H1 (cell line): ENCODE data around the gene PTCHD1. TPM values are rescaled to one million over a fixed set of nuclear protein-coding genes. Genes with fewer than 3 reads are reported as not detected.

Source experiments
- CTCF ChIA-PET: fragments of 300-600 bp; sonication (Branson Sonifier 250); formaldehyde crosslinking; loops from one replicate; lab custom pipeline; 2021; ENCODE audit not compliant: partially characterized antibody; lab: Charles Lee
- POLR2A ChIA-PET: fragments of 300-600 bp; sonication (Branson Sonifier 250); formaldehyde crosslinking; loops from one replicate; lab custom pipeline; 2021; ENCODE audit warnings: inconsistent platforms; ENCODE audit not compliant: partially characterized antibody; lab: Charles Lee
- DNase-seq, 2 experiments: peaks; one replicate each; pipeline versions ENCODE4 v3.0.0 to v3.0.0-alpha.2; 2010 to 2022; ENCODE audit warnings: low spot score in 2 of 2, low read depth in 1 of 2, mixed read lengths in 1 of 2
- FAIRE-seq: peaks from 2 replicates; lab custom pipeline; 2011; peaks lifted over from hg19 to GRCh38; lab: Jason Lieb, UNC
- H2AFZ ChIP-seq: 2 replicates; pipeline ENCODE4 v1.8.1; 2012; ENCODE audit warnings: low read length, inconsistent platforms
- H2AK5ac ChIP-seq: 2 replicates; pipeline ENCODE4 v1.6.1; 2013; ENCODE audit warnings: low read depth, low read length
- H2BK120ac ChIP-seq: replicated peaks from 2 replicates; pipeline ENCODE3; 2013; ENCODE audit warnings: low read depth, low read length, inconsistent platforms
- H2BK12ac ChIP-seq: 2 replicates; pipeline ENCODE4 v1.6.1; 2013; ENCODE audit warnings: low read depth, low read length
- H2BK15ac ChIP-seq: 2 replicates; pipeline ENCODE4 v1.6.1; 2013; ENCODE audit warnings: low read length
- H2BK20ac ChIP-seq: 2 replicates; pipeline ENCODE4 v1.6.1; 2013; ENCODE audit warnings: low read length
- H2BK5ac ChIP-seq: 2 replicates; pipeline ENCODE4 v1.6.1; 2013; ENCODE audit warnings: low read depth, low read length
- H3K14ac ChIP-seq: 2 replicates; pipeline ENCODE4 v1.6.1; 2013; ENCODE audit warnings: inconsistent platforms; ENCODE audit not compliant: insufficient read length
- H3K18ac ChIP-seq: 2 replicates; pipeline ENCODE4 v1.6.1; 2013; ENCODE audit warnings: low read length; ENCODE audit errors: extremely low read depth
- H3K23ac ChIP-seq: 2 replicates; pipeline ENCODE4 v1.6.1; 2013; ENCODE audit warnings: inconsistent platforms; ENCODE audit not compliant: insufficient read length
- H3K23me2 ChIP-seq: 2 replicates; pipeline ENCODE4 v1.6.1; 2013; ENCODE audit warnings: low read depth, low read length
- H3K27ac ChIP-seq: 2 replicates; pipeline ENCODE4 v1.6.1; 2011; ENCODE audit warnings: low read depth, low read length, inconsistent platforms
- H3K27me3 ChIP-seq, 4 experiments: replicated peaks in 1 of 4; 1 replicate in 1 of 4; 2 replicates in 3 of 4; pipeline versions ENCODE4 v1.6.1 to v1.8.1; 2011 to 2013; ENCODE audit warnings: low read length in 3 of 4, mild to moderate bottlenecking in 3 of 4, inconsistent platforms in 2 of 4, mixed read lengths in 2 of 4, moderate library complexity in 1 of 4; ENCODE audit not compliant: control insufficient read depth in 3 of 4, insufficient read depth in 3 of 4; ENCODE audit errors: extremely low read depth in 1 of 4
- H3K36me3 ChIP-seq, 4 experiments: 2 replicates each; pipeline versions ENCODE4 v1.6.1 to v1.8.1; 2011 to 2013; ENCODE audit warnings: mild to moderate bottlenecking in 4 of 4, low read length in 3 of 4, moderate library complexity in 2 of 4, control low read depth in 1 of 4, inconsistent platforms in 1 of 4; ENCODE audit not compliant: insufficient read depth in 4 of 4, control insufficient read depth in 2 of 4
- H3K4ac ChIP-seq: replicated peaks from 2 replicates; pipeline ENCODE3; 2013; ENCODE audit warnings: low read length, low read depth, mixed read lengths, inconsistent platforms; ENCODE audit not compliant: insufficient read length
- H3K4me1 ChIP-seq, 4 experiments: replicated peaks in 1 of 4; 1 replicate in 1 of 4; 2 replicates in 3 of 4; pipeline versions ENCODE4 v1.6.1 to v1.8.1; 2011 to 2013; ENCODE audit warnings: low read length in 3 of 4, inconsistent platforms in 2 of 4, mixed read lengths in 1 of 4; ENCODE audit not compliant: insufficient read depth in 4 of 4, control insufficient read depth in 3 of 4
- H3K4me2 ChIP-seq, 2 experiments: 2 replicates each; pipeline versions ENCODE4 v1.6.1 to v1.8.1; 2011 to 2013; ENCODE audit warnings: low read depth in 2 of 2, low read length in 2 of 2, control low read depth in 1 of 2, inconsistent platforms in 1 of 2, mild to moderate bottlenecking in 1 of 2; ENCODE audit not compliant: insufficient read depth in 1 of 2
- H3K4me3 ChIP-seq, 4 experiments: fragments of 200-600, 300-600 bp in 1 of 4; sonication (generic), shearing (Covaris generic), sonication (Bioruptor Twin) in 1 of 4; 2 replicates each; pipeline versions ENCODE4 v1.5.1 to v1.8.1; 2011 to 2016; ENCODE audit warnings: low read length in 4 of 4, low read depth in 3 of 4, control low read depth in 2 of 4, inconsistent platforms in 2 of 4, mild to moderate bottlenecking in 2 of 4, mixed read lengths in 1 of 4, moderate library complexity in 1 of 4; ENCODE audit not compliant: insufficient read depth in 2 of 4; ENCODE audit errors: extremely low read depth in 1 of 4
- H3K56ac ChIP-seq: replicated peaks from 2 replicates; pipeline ENCODE3; 2013; ENCODE audit warnings: low read depth, mild to moderate bottlenecking, mixed read lengths, low read length, inconsistent platforms; ENCODE audit not compliant: insufficient read length
- H3K79me1 ChIP-seq: 2 replicates; pipeline ENCODE4 v1.6.1; 2013; ENCODE audit warnings: low read depth, low read length, control low read depth
- H3K79me2 ChIP-seq, 2 experiments: 2 replicates each; pipeline versions ENCODE4 v1.6.1 to v1.8.1; 2012 to 2013; ENCODE audit warnings: low read length in 2 of 2, mild to moderate bottlenecking in 2 of 2, inconsistent platforms in 1 of 2; ENCODE audit not compliant: insufficient read depth in 2 of 2, control insufficient read depth in 1 of 2
- H3K9ac ChIP-seq, 4 experiments: replicated peaks in 1 of 4; 1 replicate in 1 of 4; 2 replicates in 3 of 4; pipeline versions ENCODE4 v1.6.1 to v1.8.1; 2011 to 2013; ENCODE audit warnings: low read depth in 3 of 4, low read length in 3 of 4, control low read depth in 2 of 4, mild to moderate bottlenecking in 2 of 4, moderate library complexity in 2 of 4, inconsistent platforms in 1 of 4; ENCODE audit errors: extremely low read depth in 1 of 4
- H3K9me3 ChIP-seq, 2 experiments: 2 replicates each; pipeline versions ENCODE4 v1.6.1 to v1.8.1; 2012 to 2013; ENCODE audit warnings: mild to moderate bottlenecking in 2 of 2, moderate library complexity in 2 of 2, control low read depth in 1 of 2, inconsistent platforms in 1 of 2, low read depth in 1 of 2, low read length in 1 of 2, mixed read lengths in 1 of 2; ENCODE audit not compliant: insufficient read depth in 2 of 2
- H4K20me1 ChIP-seq, 2 experiments: replicated peaks in 1 of 2; 2 replicates each; pipeline versions ENCODE3 to v1.8.1; 2011 to 2013; ENCODE audit warnings: inconsistent platforms in 2 of 2, low read length in 2 of 2, mild to moderate bottlenecking in 1 of 2; ENCODE audit not compliant: insufficient read depth in 2 of 2, control insufficient read depth in 1 of 2
- H4K5ac ChIP-seq: 2 replicates; pipeline ENCODE4 v1.6.1; 2013; ENCODE audit warnings: low read length, low read depth, mixed read lengths, inconsistent platforms; ENCODE audit not compliant: insufficient read length
- H4K8ac ChIP-seq: 2 replicates; pipeline ENCODE4 v1.8.0; 2013; ENCODE audit warnings: mild to moderate bottlenecking, moderate library complexity, low read length, inconsistent platforms; ENCODE audit not compliant: insufficient read depth; ENCODE audit errors: extremely low read depth
- H4K91ac ChIP-seq: replicated peaks from 2 replicates; pipeline ENCODE3; 2013; ENCODE audit warnings: low read length, mixed read lengths, inconsistent platforms; ENCODE audit not compliant: insufficient read length
- CHD2 ChIP-seq: IDR thresholded peaks from 2 replicates; pipeline ENCODE4 v1.6.1; 2012; ENCODE audit warnings: low read length, improper control_type of control experiment
- CREB1 ChIP-seq: IDR thresholded peaks from 2 replicates; pipeline ENCODE4 v1.6.1; 2012; ENCODE audit warnings: inconsistent platforms
- EP300 ChIP-seq, 2 experiments: IDR thresholded peaks; 1 replicate in 1 of 2; 2 replicates in 1 of 2; pipeline ENCODE4 v1.6.1; 2011 to 2012; ENCODE audit warnings: low read depth in 2 of 2, low read length in 2 of 2, mild to moderate bottlenecking in 2 of 2, borderline replicate concordance in 1 of 2, inconsistent platforms in 1 of 2, moderate library complexity in 1 of 2
- JUND ChIP-seq: IDR thresholded peaks from 2 replicates; pipeline ENCODE4 v1.6.1; 2011; ENCODE audit warnings: mild to moderate bottlenecking, improper control_type of control experiment, low read length
- KDM5A ChIP-seq: fragments of 200-600 bp; IDR thresholded peaks from 2 replicates; pipeline ENCODE4 v1.7.1; 2012; ENCODE audit warnings: mild to moderate bottlenecking, low read length, inconsistent platforms, mixed read lengths
- MAFK ChIP-seq: IDR thresholded peaks from 2 replicates; pipeline ENCODE4 v1.6.1; 2012; ENCODE audit warnings: low read depth, mild to moderate bottlenecking, improper control_type of control experiment, low read length
- POLR2A ChIP-seq, 2 experiments: IDR thresholded peaks; 1 replicate in 1 of 2; 2 replicates in 1 of 2; pipeline ENCODE4 v1.6.1; 2011; ENCODE audit warnings: low read depth in 2 of 2, low read length in 2 of 2, mild to moderate bottlenecking in 2 of 2; ENCODE audit errors: control extremely low read depth in 1 of 2
- RBBP5 ChIP-seq: IDR thresholded peaks from 2 replicates; pipeline ENCODE4 v1.7.1; 2012; ENCODE audit warnings: low read depth, mild to moderate bottlenecking, inconsistent platforms, low read length, moderate library complexity, borderline replicate concordance
- SAP30 ChIP-seq: fragments of 300-600 bp; sonication (generic); IDR thresholded peaks from 2 replicates; pipeline ENCODE4 v1.7.1; 2012; ENCODE audit warnings: low read length, moderate library complexity, mild to moderate bottlenecking, inconsistent platforms; ENCODE audit not compliant: insufficient read depth, insufficient replicate concordance
- SIX5 ChIP-seq: IDR thresholded peaks from 2 replicates; pipeline ENCODE4 v1.6.1; 2011; ENCODE audit warnings: mild to moderate bottlenecking, low read depth, low read length
- WGBS, 2 experiments: shearing (Covaris generic) in 1 of 2; methylation state at CpG; one replicate each; pipeline versions ENCODE4 v1.1.6 to v1.1.7; 2013 to 2015; ENCODE audit warnings: low lambda C conversion rate in 2 of 2, mixed read lengths in 2 of 2, inconsistent platforms in 1 of 2, low coverage in 1 of 2, missing lambda C conversion rate in 1 of 2; ENCODE audit not compliant: insufficient replicate concordance in 2 of 2, insufficient coverage in 1 of 2, insufficient read length in 1 of 2; ENCODE audit errors: extremely low coverage in 1 of 2, missing lambda C conversion rate in 1 of 2; 5-methylcytosine and 5-hydroxymethylcytosine counted together
- polyA plus RNA-seq, 7 experiments: library from polyadenylated mRNA; depleted of rRNA in 3 of 7; stranded (reverse) in 5 of 7; unstranded in 2 of 7; fragments of >200 nt in 5 of 7; fragments of 200-250 nt in 2 of 7; gene quantifications; 1 replicate in 5 of 7; 2 replicates in 1 of 7; 4 replicates in 1 of 7; pipeline versions ENCODE4 v1.2.1 to v1.2.3, GENCODE V29; 2011 to 2013; ENCODE audit warnings: missing spikeins in 2 of 7, mixed read lengths in 2 of 7
- total RNA-seq: library from RNA; stranded (reverse); fragmentation: NEBNext Ultra II Directional; extraction: Animal tissue kit (Norgen Biotek cat#: 25700); gene quantifications from 2 replicates; pipeline ENCODE4 v1.2.1, GENCODE V29; 2021
- TF ChIP-seq, protein P1 (sequence below), 3 experiments: IDR thresholded peaks; 1 replicate in 2 of 3; 2 replicates in 1 of 3; pipeline versions ENCODE4 v1.5.1 to v1.6.1; 2011; ENCODE audit warnings: low read length in 3 of 3, mild to moderate bottlenecking in 3 of 3, inconsistent platforms in 2 of 3, low read depth in 1 of 3, moderate library complexity in 1 of 3; ENCODE audit not compliant: insufficient read depth in 1 of 3; ENCODE audit errors: control extremely low read depth in 1 of 3
- TF ChIP-seq, protein P2 (sequence below): IDR thresholded peaks from 2 replicates; pipeline ENCODE4 v1.6.1; 2011; ENCODE audit warnings: low read depth, mild to moderate bottlenecking, low read length; ENCODE audit not compliant: insufficient read depth

The PTCHD1 gene
- total and polyA plus RNA-seq, 2 of the 8 experiments (the other 6 are each of a cell fraction or from before 2014, with no cell fraction given), result 0.53 to 2.4 TPM

DNA sequence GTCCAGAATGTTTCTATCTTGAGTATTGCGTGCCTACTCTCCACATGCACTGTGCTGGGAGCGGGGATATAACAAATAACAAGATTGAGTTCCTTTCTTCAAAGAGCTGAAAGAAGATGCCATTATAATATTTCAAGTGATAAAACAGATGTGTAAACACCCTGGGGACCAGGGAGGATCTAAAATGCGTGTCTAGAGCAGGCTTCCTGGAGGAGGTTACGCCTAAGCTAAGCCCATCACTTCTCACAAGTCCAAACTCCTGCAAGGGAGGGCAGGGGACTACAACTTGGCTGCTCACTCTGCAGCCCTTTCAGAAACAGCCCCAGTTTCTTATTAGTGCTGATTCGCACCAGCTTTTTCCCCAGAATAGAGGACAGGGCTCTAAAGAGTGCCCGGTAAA lies 21.5 kb downstream of the PTCHD1 start:
- Histone ChIP-seq H3K27ac (no peak overlapping the region), H2BK15ac (no peak overlapping the region), H2BK120ac (no peak overlapping the region), H2AK5ac (no peak overlapping the region), H3K23me2 (no peaks in the 10 kb centered on the region), H3K9ac (no peak overlapping the region), H2BK20ac (no peak overlapping the region), H2BK12ac (no peak overlapping the region), H4K5ac (no peak overlapping the region), H3K23ac (no peak overlapping the region), H4K91ac (no peak overlapping the region), H3K79me2 (no peaks in the 10 kb centered on the region), H3K4me3 (no peak overlapping the region), H3K36me3 (no peaks in the 10 kb centered on the region), H4K8ac (no peak overlapping the region), H3K4me1 (no peaks in the 10 kb centered on the region), H3K27me3 (no peaks in the 10 kb centered on the region), H3K56ac (no peak overlapping the region), H3K79me1 (no peaks in the 10 kb centered on the region), H2BK5ac (no peak overlapping the region), H3K4me2 (no peak overlapping the region), H3K14ac (no peak overlapping the region), H4K20me1 (no peaks in the 10 kb centered on the region), H3K18ac (no peak overlapping the region), H3K9me3 (no peaks in the 10 kb centered on the region), H3K4ac (no peak overlapping the region), H2AFZ (no peak overlapping the region)
- POLR2A ChIA-PET, result interaction anchor here (1.5 kb wide), 1 partner anchor 18 kb away, joined by 4 read pairs; no protein-coding TSS in a partner anchor
- no peak for FAIRE-seq
- 85% methylated on average over 4 of the region's 6 CpGs; no CpG with 5 or more reads in 1 of the 2 experiments for WGBS, 2 experiments
- DNase-seq, result no peak
- CTCF ChIA-PET, result interaction anchor here (1.3 kb wide), 1 partner anchor 10 kb away, joined by 3 read pairs; no protein-coding TSS in a partner anchor
- TF ChIP-seq CREB1 (no peak), RBBP5 (no peak), KDM5A (no peak), SIX5 (no peak), JUND (no peak), CHD2 (no peak), SAP30 (no peak), POLR2A (IDR thresholded peaks at IDR 0.05; ENCODE audit: control extremely low read depth in 1 of 2, low read depth in 2 of 2, low read length in 2 of 2) (no peak), MAFK (no peak), EP300 (IDR thresholded peaks at IDR 0.05; ENCODE audit: borderline replicate concordance in 1 of 2, low read depth in 2 of 2, low read length in 2 of 2) (no peak)
- TF ChIP-seq, protein P1, sequence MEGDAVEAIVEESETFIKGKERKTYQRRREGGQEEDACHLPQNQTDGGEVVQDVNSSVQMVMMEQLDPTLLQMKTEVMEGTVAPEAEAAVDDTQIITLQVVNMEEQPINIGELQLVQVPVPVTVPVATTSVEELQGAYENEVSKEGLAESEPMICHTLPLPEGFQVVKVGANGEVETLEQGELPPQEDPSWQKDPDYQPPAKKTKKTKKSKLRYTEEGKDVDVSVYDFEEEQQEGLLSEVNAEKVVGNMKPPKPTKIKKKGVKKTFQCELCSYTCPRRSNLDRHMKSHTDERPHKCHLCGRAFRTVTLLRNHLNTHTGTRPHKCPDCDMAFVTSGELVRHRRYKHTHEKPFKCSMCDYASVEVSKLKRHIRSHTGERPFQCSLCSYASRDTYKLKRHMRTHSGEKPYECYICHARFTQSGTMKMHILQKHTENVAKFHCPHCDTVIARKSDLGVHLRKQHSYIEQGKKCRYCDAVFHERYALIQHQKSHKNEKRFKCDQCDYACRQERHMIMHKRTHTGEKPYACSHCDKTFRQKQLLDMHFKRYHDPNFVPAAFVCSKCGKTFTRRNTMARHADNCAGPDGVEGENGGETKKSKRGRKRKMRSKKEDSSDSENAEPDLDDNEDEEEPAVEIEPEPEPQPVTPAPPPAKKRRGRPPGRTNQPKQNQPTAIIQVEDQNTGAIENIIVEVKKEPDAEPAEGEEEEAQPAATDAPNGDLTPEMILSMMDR (IDR thresholded peaks at IDR 0.05; ENCODE audit: control extremely low read depth in 1 of 3, insufficient read depth in 1 of 3, low read depth in 1 of 3, low read length in 3 of 3), result no peak
- TF ChIP-seq, protein P2, sequence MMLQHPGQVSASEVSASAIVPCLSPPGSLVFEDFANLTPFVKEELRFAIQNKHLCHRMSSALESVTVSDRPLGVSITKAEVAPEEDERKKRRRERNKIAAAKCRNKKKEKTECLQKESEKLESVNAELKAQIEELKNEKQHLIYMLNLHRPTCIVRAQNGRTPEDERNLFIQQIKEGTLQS, result no peak
